HepG2 (cell line): ENCODE results near the gene MTCH1. TPM values are rescaled to one million over a fixed set of nuclear protein-coding genes. Genes with fewer than 3 reads are reported as not detected.

Experiments used
- ATF7-NPFF ChIP-seq: sonication (generic); formaldehyde crosslinking; IDR thresholded peaks from 2 replicates; pipeline ENCODE4 v1.8.1; 2023; ENCODE audit warnings: mild to moderate bottlenecking, low read depth, missing genetic modification reagents, moderate library complexity
- MAFF ChIP-seq: IDR thresholded peaks from 2 replicates; pipeline ENCODE4 v1.6.1; 2011; ENCODE audit warnings: low read depth, low read length, improper control_type of control experiment
- MNT ChIP-seq: fragments of 450-650 bp; IDR thresholded peaks from 2 replicates; pipeline ENCODE4 v1.6.1; 2016
- RORA ChIP-seq: sonication (generic); formaldehyde crosslinking; IDR thresholded peaks from 2 replicates; pipeline ENCODE4 v1.5.0; 2020; ENCODE audit warnings: mild to moderate bottlenecking, missing genetic modification reagents, moderate library complexity
- SOX6 ChIP-seq, 2 experiments: fragments of 450-650 bp in 1 of 2; sonication (generic) in 1 of 2; formaldehyde crosslinking in 1 of 2; IDR thresholded peaks; 2 replicates each; pipeline versions ENCODE4 v1.4.0 to v1.6.1; 2017 to 2020; ENCODE audit warnings: antibody characterized with exemption in 1 of 2, mild to moderate bottlenecking in 1 of 2, missing genetic modification reagents in 1 of 2
- SRSF9 ChIP-seq: fragments of 200-400 bp; formaldehyde crosslinking; IDR thresholded peaks from 2 replicates; pipeline ENCODE4 v1.6.1; 2018; ENCODE audit warnings: borderline replicate concordance, mild to moderate bottlenecking, low read depth, low read length; ENCODE audit not compliant: insufficient read depth, poor library complexity, severe bottlenecking
- TFAP4 ChIP-seq: sonication (generic); IDR thresholded peaks from 2 replicates; pipeline ENCODE4 v1.6.1; 2016; ENCODE audit warnings: low read depth, borderline replicate concordance
- ZKSCAN8 ChIP-seq: IDR thresholded peaks from 2 replicates; pipeline ENCODE4 v1.6.1; 2016; ENCODE audit warnings: borderline replicate concordance, missing genetic modification reagents, missing compliant biosample characterization
- ZNF276 ChIP-seq: sonication (generic); formaldehyde crosslinking; IDR thresholded peaks from 2 replicates; pipeline ENCODE4 v1.4.0; 2020; ENCODE audit warnings: mild to moderate bottlenecking, low read depth, missing genetic modification reagents
- ZNF280D ChIP-seq: sonication (generic); formaldehyde crosslinking; IDR thresholded peaks from 2 replicates; pipeline ENCODE4 v1.5.1; 2020; ENCODE audit warnings: mild to moderate bottlenecking, missing genetic modification reagents
- ZNF3 ChIP-seq: IDR thresholded peaks from 2 replicates; pipeline ENCODE4 v1.7.0; 2017; ENCODE audit warnings: inconsistent platforms
- ZNF337 ChIP-seq: sonication (generic); formaldehyde crosslinking; IDR thresholded peaks from 2 replicates; pipeline ENCODE4 v1.5.1; 2020; ENCODE audit warnings: missing genetic modification reagents, low read depth, mild to moderate bottlenecking, borderline replicate concordance
- ZNF687 ChIP-seq: sonication (generic); formaldehyde crosslinking; IDR thresholded peaks from 2 replicates; pipeline ENCODE4 v1.5.1; 2020; ENCODE audit warnings: mild to moderate bottlenecking, missing genetic modification reagents, moderate library complexity
- ZSCAN31 ChIP-seq: sonication (generic); formaldehyde crosslinking; IDR thresholded peaks from 2 replicates; pipeline ENCODE4 v1.5.0; 2020; ENCODE audit warnings: low read depth, mild to moderate bottlenecking, missing genetic modification reagents
- polyA plus RNA-seq, 8 experiments: library from polyadenylated mRNA; depleted of rRNA in 3 of 8; stranded (reverse) in 7 of 8; unstranded in 1 of 8; fragments of >200 nt; fragmentation: Illumina TruSeq in 4 of 8; extraction: Trizol in 4 of 8; gene quantifications; 2 replicates each; pipeline versions ENCODE4 v1.2.1 to v1.2.3, GENCODE V29; 2011 to 2016; ENCODE audit warnings: low read depth in 4 of 8, missing spikeins in 1 of 8, mixed read lengths in 1 of 8; ENCODE audit not compliant: insufficient read depth in 1 of 8
- total RNA-seq, 5 experiments: library from RNA; depleted of rRNA; stranded (reverse); fragments of >200 nt; fragmentation: Illumina TruSeq; extraction: Trizol; gene quantifications; 2 replicates each; pipeline ENCODE4 v1.2.3, GENCODE V29; 2016; ENCODE audit warnings: low read depth in 1 of 5

The MTCH1 gene
- total and polyA plus RNA-seq, 2 of the 13 experiments (the other 11 are each of a cell fraction or from before 2014, with no cell fraction given) = 86.2 to 144 TPM

GRCh38 chr6:37029249-37029971, 43.4 kb upstream of the MTCH1 start (continued):
- TF ChIP-seq SRSF9 = no peak
- peak; percentile 49; the same call in 1 of the 2 replicates for TF ChIP-seq ZNF280D (CRISPR knock-in tag)
- TF ChIP-seq MAFF = peak; percentile 33; the same call in 1 of the 2 replicates
- peak; percentile 73 for TF ChIP-seq ZNF687
- no peak for TF ChIP-seq ATF7-NPFF (CRISPR knock-in tag)
- TF ChIP-seq ZKSCAN8 (CRISPR knock-in tag) = peak; percentile 54; the same call in 1 of the 2 replicates
- TF ChIP-seq ZNF3 (CRISPR knock-in tag) = no peak
- TF ChIP-seq ZNF276 = no peak
- peak; percentile 31; the same call in 1 of the 2 replicates for TF ChIP-seq MNT
- peak; percentile 85; the same call in 1 of the 2 replicates for TF ChIP-seq TFAP4
- TF ChIP-seq RORA (CRISPR knock-in tag) = no peak
- peak; percentile 31; the same call in 1 of the 2 replicates for TF ChIP-seq ZSCAN31 (CRISPR knock-in tag)
- TF ChIP-seq ZNF337 (CRISPR knock-in tag) = no peak
- TF ChIP-seq SOX6 (IDR thresholded peaks at IDR 0.05) = no peak
- peak; percentile 45; the same call in 1 of the 2 replicates for TF ChIP-seq SOX6 (CRISPR knock-in tag; IDR thresholded peaks at IDR 0.05)
